DOHH2 (cell line): ENCODE measurements around the gene CDCA5.

Experiments
- H3F3A ChIP-seq: fragments of 200-600 bp; sonication (generic), shearing (Covaris generic); 2 replicates; pipeline ENCODE4 v1.6.0; 2016; ENCODE audit warnings: antibody characterized with exemption, mild to moderate bottlenecking; ENCODE audit not compliant: control insufficient read depth, insufficient read depth
- H3K27ac ChIP-seq: fragments of 200-600 bp; sonication (generic); 2 replicates; pipeline ENCODE4 v1.5.1; 2014; ENCODE audit warnings: low read depth, mild to moderate bottlenecking, low read length, moderate library complexity
- H3K27me3 ChIP-seq: fragments of 200-600 bp; sonication (generic); 2 replicates; pipeline ENCODE4 v1.6.1; 2014; ENCODE audit warnings: mild to moderate bottlenecking, low read length, mixed read lengths; ENCODE audit not compliant: control insufficient read depth
- H3K36me3 ChIP-seq: fragments of 200-600 bp; sonication (generic); 2 replicates; pipeline ENCODE4 v1.6.1; 2014; ENCODE audit warnings: mild to moderate bottlenecking, low read length, moderate library complexity, mixed read lengths; ENCODE audit not compliant: control insufficient read depth
- H3K4me1 ChIP-seq: fragments of 200-600 bp; sonication (generic); 2 replicates; pipeline ENCODE4 v1.6.1; 2014; ENCODE audit warnings: mild to moderate bottlenecking, low read length, mixed read lengths; ENCODE audit not compliant: control insufficient read depth
- H3K4me2 ChIP-seq: fragments of 200-600 bp; sonication (generic); 2 replicates; pipeline ENCODE4 v1.6.0; 2014; ENCODE audit warnings: mild to moderate bottlenecking, low read length, moderate library complexity
- H3K4me3 ChIP-seq: fragments of 200-600 bp; sonication (generic); 2 replicates; pipeline ENCODE4 v1.5.1; 2014; ENCODE audit warnings: mild to moderate bottlenecking, low read length, mixed read lengths
- H3K79me2 ChIP-seq: fragments of 200-600 bp; sonication (generic); 2 replicates; pipeline ENCODE4 v1.6.1; 2014; ENCODE audit warnings: mild to moderate bottlenecking, low read length, mixed read lengths; ENCODE audit not compliant: control insufficient read depth
- H3K9me2 ChIP-seq: fragments of 200-600 bp; sonication (generic); replicated peaks from 2 replicates; pipeline ENCODE4 v1.6.1; 2014; ENCODE audit warnings: mild to moderate bottlenecking, low read length, mixed read lengths; ENCODE audit not compliant: control insufficient read depth
- H3K9me3 ChIP-seq: fragments of 200-600 bp; sonication (generic); 2 replicates; pipeline ENCODE4 v1.6.1; 2014; ENCODE audit warnings: antibody characterized with exemption, low read length, mixed read lengths; ENCODE audit not compliant: control insufficient read depth, insufficient read depth
- H4K20me1 ChIP-seq: fragments of 200-600 bp; sonication (generic); 2 replicates; pipeline ENCODE4 v1.6.0; 2014; ENCODE audit warnings: low read depth, mild to moderate bottlenecking, antibody characterized with exemption, low read length, moderate library complexity; ENCODE audit not compliant: control insufficient read depth, insufficient read depth
- TF ChIP-seq, protein P1 (sequence below): fragments of 200-600 bp; sonication (generic); IDR thresholded peaks from one replicate; pipeline ENCODE4 v1.5.1; 2014; ENCODE audit warnings: antibody characterized with exemption, mild to moderate bottlenecking, low read depth, low read length; ENCODE audit not compliant: poor library complexity, severe bottlenecking

Gene CDCA5

DNA sequence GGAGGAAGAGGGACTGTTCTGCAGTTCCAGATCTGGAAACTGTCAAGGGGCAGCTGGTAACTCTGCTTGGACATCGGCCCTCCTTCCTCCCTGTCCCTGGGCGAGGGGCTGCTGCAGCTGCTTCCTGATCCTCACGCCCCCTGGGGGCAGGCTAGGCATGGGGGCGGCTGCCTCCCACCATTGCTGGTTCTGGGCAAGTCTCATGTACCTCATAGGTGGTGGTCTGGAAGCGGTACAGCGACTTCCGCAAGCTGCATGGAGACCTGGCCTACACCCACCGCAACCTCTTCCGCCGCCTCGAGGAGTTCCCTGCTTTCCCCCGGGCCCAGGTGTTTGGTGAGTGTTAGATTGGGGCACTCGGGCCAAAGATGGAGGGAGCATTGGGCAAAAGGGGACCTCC, 51.6 kb downstream of the CDCA5 start:
- H3F3A ChIP-seq, result no peaks in the 10 kb centered on the region; the same call in 1 of the 2 replicates
- H3K9me3 ChIP-seq, result no peaks in the 10 kb centered on the region
- no peak overlapping the region for H3K27ac ChIP-seq
- H3K4me1 ChIP-seq, result peaks cover 11% of the 10 kb centered on the region
- H3K36me3 ChIP-seq, result peaks cover 8% of the 10 kb centered on the region; the same call in 1 of the 2 replicates
- TF ChIP-seq, protein P1, sequence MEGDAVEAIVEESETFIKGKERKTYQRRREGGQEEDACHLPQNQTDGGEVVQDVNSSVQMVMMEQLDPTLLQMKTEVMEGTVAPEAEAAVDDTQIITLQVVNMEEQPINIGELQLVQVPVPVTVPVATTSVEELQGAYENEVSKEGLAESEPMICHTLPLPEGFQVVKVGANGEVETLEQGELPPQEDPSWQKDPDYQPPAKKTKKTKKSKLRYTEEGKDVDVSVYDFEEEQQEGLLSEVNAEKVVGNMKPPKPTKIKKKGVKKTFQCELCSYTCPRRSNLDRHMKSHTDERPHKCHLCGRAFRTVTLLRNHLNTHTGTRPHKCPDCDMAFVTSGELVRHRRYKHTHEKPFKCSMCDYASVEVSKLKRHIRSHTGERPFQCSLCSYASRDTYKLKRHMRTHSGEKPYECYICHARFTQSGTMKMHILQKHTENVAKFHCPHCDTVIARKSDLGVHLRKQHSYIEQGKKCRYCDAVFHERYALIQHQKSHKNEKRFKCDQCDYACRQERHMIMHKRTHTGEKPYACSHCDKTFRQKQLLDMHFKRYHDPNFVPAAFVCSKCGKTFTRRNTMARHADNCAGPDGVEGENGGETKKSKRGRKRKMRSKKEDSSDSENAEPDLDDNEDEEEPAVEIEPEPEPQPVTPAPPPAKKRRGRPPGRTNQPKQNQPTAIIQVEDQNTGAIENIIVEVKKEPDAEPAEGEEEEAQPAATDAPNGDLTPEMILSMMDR, result no peak
- H3K79me2 ChIP-seq, result peaks cover 6% of the 10 kb centered on the region; the same call in 1 of the 2 replicates
- H3K4me2 ChIP-seq, result no peak overlapping the region
- H4K20me1 ChIP-seq, result no peaks in the 10 kb centered on the region
- no peaks in the 10 kb centered on the region for H3K27me3 ChIP-seq
- H3K9me2 ChIP-seq, result no peaks in the 10 kb centered on the region
- H3K4me3 ChIP-seq, result no peak overlapping the region
